Karpas-422 (cell line): ENCODE results near the gene SPTB. TPM values are rescaled to one million over a fixed set of nuclear protein-coding genes. Genes with fewer than 3 reads are reported as not detected.

ENCODE experiments used
- DNase-seq: peaks from one replicate; pipeline ENCODE4 v3.0.0-alpha.2; 2015
- H2AFZ ChIP-seq: fragments of 200-600 bp; sonication (generic); 2 replicates; pipeline ENCODE4 v1.6.1; 2014; ENCODE audit warnings: antibody characterized with exemption, low read length, mixed read lengths
- H3K27ac ChIP-seq: fragments of 200-600 bp; sonication (generic); 2 replicates; pipeline ENCODE4 v1.5.1; 2014; ENCODE audit warnings: mild to moderate bottlenecking, low read length, moderate library complexity
- H3K27me3 ChIP-seq: fragments of 200-600 bp; sonication (generic); 2 replicates; pipeline ENCODE4 v1.6.1; 2014; ENCODE audit warnings: low read length, mixed read lengths
- H3K36me3 ChIP-seq: fragments of 200-600 bp; sonication (generic); 2 replicates; pipeline ENCODE4 v1.6.1; 2014; ENCODE audit warnings: low read length, mixed read lengths; ENCODE audit not compliant: insufficient read depth
- H3K4me1 ChIP-seq: fragments of 200-600 bp; sonication (generic); 2 replicates; pipeline ENCODE4 v1.6.1; 2014; ENCODE audit warnings: mild to moderate bottlenecking, low read length, mixed read lengths
- H3K4me2 ChIP-seq: fragments of 200-600 bp; sonication (generic); 2 replicates; pipeline ENCODE4 v1.6.1; 2014; ENCODE audit warnings: low read length, low read depth, mild to moderate bottlenecking; ENCODE audit not compliant: poor library complexity, severe bottlenecking
- H3K4me3 ChIP-seq: fragments of 200-600 bp; sonication (generic); 2 replicates; pipeline ENCODE4 v1.5.1; 2014; ENCODE audit warnings: mild to moderate bottlenecking, antibody characterized with exemption, low read length, mixed read lengths
- H3K79me2 ChIP-seq: fragments of 200-600 bp; sonication (generic); 2 replicates; pipeline ENCODE4 v1.6.1; 2014; ENCODE audit warnings: mild to moderate bottlenecking, low read length, mixed read lengths
- H3K9ac ChIP-seq: fragments of 200-600 bp; sonication (generic); 2 replicates; pipeline ENCODE4 v1.6.0; 2014; ENCODE audit warnings: low read length
- H3K9me2 ChIP-seq: fragments of 200-600 bp; sonication (generic), shearing (Covaris generic); replicated peaks from 2 replicates; pipeline ENCODE4 v1.6.0; 2014; ENCODE audit warnings: mild to moderate bottlenecking, low read length, moderate library complexity; ENCODE audit not compliant: insufficient read depth
- H3K9me3 ChIP-seq: fragments of 300-700, 200-600 bp; sonication (generic); 2 replicates; pipeline ENCODE4 v1.6.1; 2014; ENCODE audit warnings: low read length, mixed read lengths
- H4K20me1 ChIP-seq: fragments of 200-600 bp; sonication (generic); 2 replicates; pipeline ENCODE4 v1.6.1; 2014; ENCODE audit warnings: mild to moderate bottlenecking, antibody characterized with exemption, low read length, low read depth; ENCODE audit not compliant: insufficient read depth
- total RNA-seq: library from RNA; depleted of rRNA; stranded (reverse); fragments of >200 nt; shearing (Covaris generic); gene quantifications from 2 replicates; pipeline ENCODE4 v1.2.3, GENCODE V29; 2014; ENCODE audit warnings: low replicate concordance

The SPTB gene
- total RNA-seq, 1 experiment from 2014 or later = not detected

GRCh38 chr14:64718762-64719161 lies 160.9 kb downstream of the SPTB start:
- Histone ChIP-seq H3K4me2 (no peak overlapping the region), H3K36me3 (no peaks in the 10 kb centered on the region), H3K9me3 (0 out of 2 replicates have a peak, but pooled peaks cover 3% of the 10 kb centered on the region), H3K27ac (no peak overlapping the region), H4K20me1 (no peaks in the 10 kb centered on the region), H3K9me2 (no peaks in the 10 kb centered on the region), H3K27me3 (no peaks in the 10 kb centered on the region), H3K79me2 (no peaks in the 10 kb centered on the region), H3K4me1 (no peaks in the 10 kb centered on the region), H2AFZ (no peak overlapping the region), H3K9ac (no peak overlapping the region), H3K4me3 (no peak overlapping the region)
- no peak for DNase-seq

- H3K9me2 ChIP-seq = no peaks in the 10 kb centered on the region
- H3K36me3 ChIP-seq = peaks cover 7% of the 10 kb centered on the region; the same call in 1 of the 2 replicates
- H3K4me1 ChIP-seq = no peaks in the 10 kb centered on the region
- H3K4me3 ChIP-seq = no peak overlapping the region
- H3K9me3 ChIP-seq = peaks cover 11% of the 10 kb centered on the region; the same call in 1 of the 2 replicates
- H3K9ac ChIP-seq = no peak overlapping the region
- no peak overlapping the region for H3K4me2 ChIP-seq
- H2AFZ ChIP-seq = no peak overlapping the region
- H3K79me2 ChIP-seq = no peaks in the 10 kb centered on the region
- peaks cover 7% of the 10 kb centered on the region; the same call in 1 of the 2 replicates for H3K27me3 ChIP-seq
- no peak overlapping the region for H3K27ac ChIP-seq
- DNase-seq = no peak
- H4K20me1 ChIP-seq = no peaks in the 10 kb centered on the region
These were observed 161.8 kb downstream of the SPTB start for GRCh38 chr14:64717870-64718269.

- DNase-seq = no peak
- Histone ChIP-seq H3K9me3 (peaks cover 15% of the 10 kb centered on the region; the same call in 1 of the 2 replicates), H3K4me3 (no peak overlapping the region), H3K9me2 (no peaks in the 10 kb centered on the region), H4K20me1 (no peaks in the 10 kb centered on the region), H3K9ac (no peak overlapping the region), H3K79me2 (no peaks in the 10 kb centered on the region), H3K27me3 (peaks cover 7% of the 10 kb centered on the region; the same call in 1 of the 2 replicates), H3K4me2 (no peak overlapping the region), H3K27ac (no peak overlapping the region), H2AFZ (no peak overlapping the region), H3K4me1 (no peaks in the 10 kb centered on the region), H3K36me3 (peaks cover 7% of the 10 kb centered on the region; the same call in 1 of the 2 replicates)
These were observed 163.9 kb downstream of the SPTB start for GRCh38 chr14:64715628-64716412.

- Histone ChIP-seq H4K20me1 (no peaks in the 10 kb centered on the region), H3K9me2 (no peaks in the 10 kb centered on the region), H3K4me2 (no peak overlapping the region), H3K9ac (no peak overlapping the region), H3K4me1 (no peaks in the 10 kb centered on the region), H3K36me3 (peaks cover 7% of the 10 kb centered on the region; the same call in 1 of the 2 replicates), H3K79me2 (no peaks in the 10 kb centered on the region), H3K27me3 (peaks cover 7% of the 10 kb centered on the region; the same call in 1 of the 2 replicates), H3K27ac (no peak overlapping the region), H3K4me3 (no peak overlapping the region), H3K9me3 (peaks cover 15% of the 10 kb centered on the region; the same call in 1 of the 2 replicates), H2AFZ (no peak overlapping the region)
- DNase-seq = no peak
These were observed 164.5 kb downstream of the SPTB start for GRCh38 chr14:64715146-64715627.

- Histone ChIP-seq H4K20me1 (no peaks in the 10 kb centered on the region), H3K27me3 (peaks cover 7% of the 10 kb centered on the region; the same call in 1 of the 2 replicates), H3K4me1 (no peaks in the 10 kb centered on the region), H3K36me3 (peaks cover 7% of the 10 kb centered on the region; the same call in 1 of the 2 replicates), H3K9me3 (peaks cover 15% of the 10 kb centered on the region; the same call in 1 of the 2 replicates), H3K27ac (no peak overlapping the region), H3K4me2 (no peak overlapping the region), H3K79me2 (no peaks in the 10 kb centered on the region), H3K9ac (no peak overlapping the region), H3K4me3 (no peak overlapping the region), H2AFZ (no peak overlapping the region), H3K9me2 (no peaks in the 10 kb centered on the region)
- DNase-seq = no peak
These were observed 165.2 kb downstream of the SPTB start for GRCh38 chr14:64714432-64715025.

GRCh38 chr14:64713677-64714076 lies 166.0 kb downstream of the SPTB start:
- H3K9me2 ChIP-seq = no peaks in the 10 kb centered on the region
- no peak overlapping the region for H3K4me3 ChIP-seq
- H3K9me3 ChIP-seq = peaks cover 15% of the 10 kb centered on the region; the same call in 1 of the 2 replicates
- no peaks in the 10 kb centered on the region for H3K79me2 ChIP-seq
- DNase-seq = no peak
- H3K36me3 ChIP-seq = peaks cover 7% of the 10 kb centered on the region; the same call in 1 of the 2 replicates
- peaks cover 7% of the 10 kb centered on the region; the same call in 1 of the 2 replicates for H3K27me3 ChIP-seq
- H4K20me1 ChIP-seq = no peaks in the 10 kb centered on the region
- H3K4me1 ChIP-seq = no peaks in the 10 kb centered on the region
- H2AFZ ChIP-seq = no peak overlapping the region
- no peak overlapping the region for H3K27ac ChIP-seq
- no peak overlapping the region for H3K9ac ChIP-seq
- no peak overlapping the region for H3K4me2 ChIP-seq

GRCh38 chr14:64711039-64711438 lies 168.7 kb downstream of the SPTB start:
- Histone ChIP-seq H2AFZ (no peak overlapping the region), H3K4me2 (no peak overlapping the region), H3K4me1 (no peaks in the 10 kb centered on the region), H3K27me3 (peaks cover 7% of the 10 kb centered on the region; the same call in 1 of the 2 replicates), H3K9ac (no peak overlapping the region), H3K27ac (no peak overlapping the region), H4K20me1 (no peaks in the 10 kb centered on the region), H3K4me3 (no peak overlapping the region), H3K9me3 (peaks cover 15% of the 10 kb centered on the region; the same call in 1 of the 2 replicates), H3K36me3 (peaks cover 7% of the 10 kb centered on the region; the same call in 1 of the 2 replicates), H3K79me2 (no peaks in the 10 kb centered on the region), H3K9me2 (no peaks in the 10 kb centered on the region)
- DNase-seq = no peak

GRCh38 chr14:64709126-64709525 lies 170.6 kb downstream of the SPTB start:
- peaks cover 15% of the 10 kb centered on the region; the same call in 1 of the 2 replicates for H3K9me3 ChIP-seq
- H3K79me2 ChIP-seq = no peaks in the 10 kb centered on the region
- H3K36me3 ChIP-seq = peaks cover 7% of the 10 kb centered on the region; the same call in 1 of the 2 replicates
- no peak for DNase-seq
- H3K27ac ChIP-seq = no peak overlapping the region
- no peaks in the 10 kb centered on the region for H3K4me1 ChIP-seq
- H3K4me2 ChIP-seq = no peak overlapping the region
- no peaks in the 10 kb centered on the region for H4K20me1 ChIP-seq
- H2AFZ ChIP-seq = no peak overlapping the region
- H3K9ac ChIP-seq = no peak overlapping the region
- peaks cover 7% of the 10 kb centered on the region; the same call in 1 of the 2 replicates for H3K27me3 ChIP-seq
- H3K4me3 ChIP-seq = no peak overlapping the region
- H3K9me2 ChIP-seq = no peaks in the 10 kb centered on the region
